Measurements from ENCODE around the gene KLHL30.

The KLHL30 gene

GRCh38 chr2:238173692-238174091, 35.2 kb downstream of the KLHL30 start:
- no peak for DNase-seq (ENCODE audit: low read depth, low spot score)

GRCh38 chr2:238174291-238174690, 35.8 kb downstream of the KLHL30 start:
- DNase-seq (ENCODE audit: low read depth, low spot score), result no peak

DNA sequence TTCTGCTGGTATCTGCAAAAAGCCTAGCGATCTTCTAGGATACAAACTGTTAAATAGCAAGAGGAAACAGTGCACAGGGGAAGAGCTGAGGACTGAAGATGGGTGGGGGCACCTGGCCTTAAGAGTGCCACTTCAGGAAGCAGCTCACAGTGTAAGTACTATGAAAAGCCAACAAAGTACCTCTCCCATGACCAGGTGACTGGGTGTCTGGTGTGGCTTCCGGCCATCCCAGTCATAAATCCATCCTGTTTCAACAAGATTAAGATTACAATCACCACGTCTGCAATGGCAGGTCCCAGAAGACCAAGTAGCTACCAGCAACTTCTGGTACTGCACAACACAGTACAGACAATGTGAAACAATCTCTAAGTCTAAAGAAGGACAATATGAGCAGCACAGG, 36.2 kb downstream of the KLHL30 start:
- no peak for DNase-seq (ENCODE audit: low read depth, low spot score)

GRCh38 chr2:238176613-238177012, 38.1 kb downstream of the KLHL30 start:
- DNase-seq (ENCODE audit: low read depth, low spot score), result no peak

DNA sequence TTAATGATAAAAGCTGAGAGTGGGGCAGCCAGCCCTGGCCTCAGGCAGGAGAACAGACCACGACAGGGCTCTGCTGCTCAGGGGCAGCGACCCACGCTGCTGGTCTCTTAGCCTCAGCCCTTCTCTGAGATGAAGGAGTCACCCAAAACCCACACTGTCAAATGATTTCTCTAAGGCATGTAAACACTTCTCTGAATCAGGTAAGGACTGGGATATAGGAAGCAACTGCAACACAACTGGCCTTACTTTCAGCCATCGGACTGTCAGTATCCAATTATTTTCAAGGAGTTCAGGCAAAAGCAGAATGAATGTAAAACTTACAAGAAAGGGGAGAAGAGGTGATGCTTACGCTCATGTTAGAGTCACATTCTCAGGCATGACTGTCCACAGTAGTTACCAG, 42.1 kb downstream of the KLHL30 start:
- DNase-seq (ENCODE audit: low read depth, low spot score), result no peak

DNA sequence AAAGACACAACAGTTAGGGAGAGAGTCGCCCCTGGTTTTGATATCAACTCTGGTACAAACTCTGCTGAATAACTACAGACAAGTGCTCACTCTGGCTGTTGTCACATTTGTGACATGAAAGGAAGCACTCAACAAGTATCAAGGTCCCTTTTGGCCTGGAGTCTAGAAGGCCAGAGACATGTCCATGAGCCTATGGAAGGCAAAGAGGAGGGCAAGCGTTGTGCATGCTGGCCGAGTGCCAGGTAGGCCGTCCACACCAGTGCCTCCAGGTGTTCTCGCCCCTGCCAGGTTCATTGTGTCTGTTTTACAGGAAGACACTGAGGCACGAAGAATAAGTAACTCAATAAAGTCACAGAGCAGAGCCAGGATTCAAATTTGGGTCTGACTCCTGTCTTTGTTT, 43.9 kb downstream of the KLHL30 start:
- no peak for DNase-seq (ENCODE audit: low read depth, low spot score)

DNA sequence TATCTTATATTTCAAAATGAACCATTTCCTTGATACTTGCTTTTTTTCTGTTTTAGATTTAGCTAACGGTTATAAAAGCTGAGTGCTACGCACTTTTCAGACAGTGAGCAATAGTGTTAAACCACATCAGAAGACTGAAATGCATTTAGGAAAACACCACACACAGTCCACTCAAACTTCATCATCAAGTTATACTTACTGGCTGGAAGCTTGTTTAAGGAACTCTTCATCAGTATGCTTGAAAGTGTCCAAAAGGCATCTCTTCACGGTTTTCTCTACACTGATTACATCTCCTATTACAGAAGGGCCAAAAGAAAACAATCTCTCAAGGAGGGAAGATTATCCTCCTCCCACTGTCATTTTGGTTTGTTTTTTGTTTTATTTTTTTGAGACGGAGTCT, 45.4 kb downstream of the KLHL30 start:
- no peak for DNase-seq (ENCODE audit: low read depth, low spot score)

DNA sequence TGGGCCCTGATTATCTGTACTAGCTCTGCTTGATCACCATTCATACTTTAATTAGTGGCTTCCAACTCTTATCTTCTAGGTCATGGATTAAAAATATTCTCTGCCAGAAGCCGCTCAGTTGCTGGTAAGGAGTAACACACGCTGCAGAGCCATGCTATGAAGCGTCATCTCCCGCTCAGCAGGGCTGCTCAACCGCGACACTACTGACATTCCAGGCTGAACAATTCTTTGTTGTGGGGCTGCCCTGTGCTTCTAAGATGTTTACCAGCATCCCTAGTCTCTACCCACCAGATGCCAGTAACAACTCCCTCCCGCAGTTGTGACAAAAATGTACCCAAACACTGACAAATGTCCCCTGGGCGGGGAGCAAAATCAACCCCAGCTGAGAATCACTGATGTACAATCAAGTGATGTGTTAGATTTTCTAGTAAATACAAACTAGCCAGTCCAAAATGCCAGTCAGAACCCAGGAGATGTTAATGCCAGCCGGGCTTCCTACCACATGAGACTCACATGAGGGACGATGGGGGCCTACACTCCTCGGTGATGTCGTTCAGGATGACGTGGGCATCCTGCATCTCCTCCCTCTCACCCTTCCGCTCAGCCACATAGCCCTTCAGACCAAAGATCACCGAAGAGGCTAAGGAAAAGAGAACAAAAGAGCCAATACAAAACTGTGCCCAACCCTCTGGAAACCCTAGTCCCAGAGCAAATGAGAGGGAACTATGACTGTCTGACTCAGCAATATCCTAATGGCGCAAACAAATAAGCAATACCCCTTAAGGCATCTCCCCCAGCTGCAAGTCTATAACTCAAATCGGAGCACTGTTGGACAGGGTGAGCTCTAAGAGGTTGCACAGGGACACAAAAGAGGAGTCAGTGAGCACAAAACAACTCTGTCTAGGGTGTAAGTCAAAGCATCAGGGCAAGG, 49.4 kb downstream of the KLHL30 start:
- DNase-seq (ENCODE audit: low read depth, low spot score), result no peak

GRCh38 chr2:238190445-238190844, 52.0 kb downstream of the KLHL30 start:
- DNase-seq (ENCODE audit: low read depth, low spot score), result no peak
